Astrocyte (in vitro differentiated cells and primary cell): ENCODE data around the gene PSKH1.

Experiments used
- CTCF ChIP-seq: IDR thresholded peaks from 2 replicates; pipeline ENCODE4 v1.5.1; 2011; ENCODE audit warnings: low read depth, mild to moderate bottlenecking, inconsistent platforms, low read length, moderate library complexity; ENCODE audit not compliant: insufficient read depth
- EZH2 ChIP-seq: IDR thresholded peaks from 2 replicates; pipeline ENCODE4 v1.6.1; 2012; ENCODE audit warnings: mild to moderate bottlenecking, low read length, inconsistent platforms; ENCODE audit not compliant: insufficient read depth

- TF ChIP-seq CTCF, result no peak
- TF ChIP-seq EZH2, result no peak
Observed at GRCh38 chr16:67933805-67934204, 40.8 kb downstream of the PSKH1 start.
